ENCODE measurements around the gene POFUT1. TPM values are rescaled to one million over a fixed set of nuclear protein-coding genes. Genes with fewer than 3 reads are reported as not detected.
A peak's percentile ranks its signal among the peaks of the same experiment; 100 is the strongest.
"Not testable (repeated sequence)": the region's sequence is repeated elsewhere in the genome, so short reads cannot be mapped to it uniquely, and the experiment has no call there.

Gene POFUT1
- total RNA-seq, 1 donor from 2014 or later, result 29.5 TPM

DNA sequence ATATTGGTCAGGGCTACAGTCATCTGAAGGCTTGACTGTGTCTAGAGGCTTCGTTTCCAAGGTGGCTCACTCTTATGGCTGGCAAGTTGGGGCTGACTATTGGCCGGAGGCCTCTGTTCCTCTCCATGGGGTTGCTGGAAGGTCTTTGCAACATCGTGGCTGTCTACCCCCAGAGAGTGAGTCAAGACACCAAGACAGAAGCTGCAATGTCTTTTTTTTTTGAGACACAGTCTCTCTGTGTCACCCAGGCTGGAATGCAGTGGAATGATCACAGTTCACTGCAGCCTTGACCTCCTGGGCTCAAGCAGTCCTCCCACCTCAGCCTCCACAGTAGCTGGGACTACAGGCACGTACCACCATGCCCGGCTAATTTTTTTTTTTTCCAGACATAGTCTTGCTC, 40.4 kb downstream of the POFUT1 start:
- H3K9me3 Mint-ChIP-seq (ENCODE audit: unreplicated experiment), result peaks cover 3% of the 10 kb centered on the region
- no peaks in the 10 kb centered on the region for H3K36me3 Mint-ChIP-seq (ENCODE audit: unreplicated experiment)
- no peaks in the 10 kb centered on the region for H3K27me3 Mint-ChIP-seq (ENCODE audit: unreplicated experiment)
- DNase-seq, result no peak
- no peak overlapping the region for H3K4me3 Mint-ChIP-seq (ENCODE audit: unreplicated experiment)
- H3K27ac Mint-ChIP-seq (ENCODE audit: unreplicated experiment), result no peak overlapping the region
- no peak for TF ChIP-seq CTCF (IDR thresholded peaks at IDR 0.05; ENCODE audit: partially characterized antibody, unreplicated experiment)
- H3K4me1 Mint-ChIP-seq (ENCODE audit: low read depth, unreplicated experiment), result peaks cover 2% of the 10 kb centered on the region

DNA sequence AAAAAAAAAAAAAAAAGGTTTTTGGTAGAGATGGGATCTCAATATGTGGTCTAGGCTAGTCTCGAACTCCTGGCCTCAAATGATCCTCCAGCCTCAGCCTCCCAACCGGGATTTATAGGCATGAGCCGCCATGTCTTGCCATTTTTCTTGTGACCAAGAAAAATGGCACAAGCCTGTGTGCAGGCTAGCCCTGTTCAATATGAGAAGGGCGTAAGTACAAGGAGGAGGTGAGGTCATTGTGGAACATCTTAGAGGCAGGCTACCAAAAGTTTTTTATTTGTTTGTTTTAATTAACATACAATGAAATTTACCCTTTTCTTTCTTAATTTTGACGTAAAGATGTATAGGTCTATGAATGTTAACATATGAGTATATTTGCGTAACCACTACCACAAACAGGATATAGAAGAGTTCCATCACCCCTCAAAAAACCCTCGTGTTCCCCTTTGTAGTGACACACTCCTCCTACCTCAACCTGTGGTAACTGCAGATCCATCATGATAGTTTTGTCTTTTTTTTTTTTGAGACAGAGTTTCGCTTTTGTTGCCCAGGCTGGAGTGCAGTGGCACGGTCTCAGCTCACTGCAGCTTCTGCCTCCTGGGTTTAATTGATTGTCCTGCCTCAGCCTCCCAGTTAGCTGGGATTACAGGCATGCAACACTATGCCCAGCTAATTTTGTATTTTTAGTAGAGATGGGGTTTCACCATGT, 41.5 kb downstream of the POFUT1 start:
- Mint-ChIP-seq H3K27me3 (ENCODE audit: unreplicated experiment) (no peaks in the 10 kb centered on the region), H3K27ac (ENCODE audit: unreplicated experiment) (no peak overlapping the region), H3K4me1 (ENCODE audit: low read depth, unreplicated experiment) (peaks cover 2% of the 10 kb centered on the region), H3K4me3 (ENCODE audit: unreplicated experiment) (no peak overlapping the region), H3K36me3 (ENCODE audit: unreplicated experiment) (no peaks in the 10 kb centered on the region), H3K9me3 (ENCODE audit: unreplicated experiment) (peaks cover 3% of the 10 kb centered on the region)
- no peak for TF ChIP-seq CTCF (IDR thresholded peaks at IDR 0.05; ENCODE audit: partially characterized antibody, unreplicated experiment)
- no peak for DNase-seq

GRCh38 chr20:32251470-32251869, 43.8 kb downstream of the POFUT1 start:
- H3K9me3 Mint-ChIP-seq (ENCODE audit: unreplicated experiment), result peaks cover under 1% of the 10 kb centered on the region
- DNase-seq, result no peak
- H3K4me3 Mint-ChIP-seq (ENCODE audit: unreplicated experiment), result no peak overlapping the region
- H3K36me3 Mint-ChIP-seq (ENCODE audit: unreplicated experiment), result no peaks in the 10 kb centered on the region
- no peaks in the 10 kb centered on the region for H3K27me3 Mint-ChIP-seq (ENCODE audit: unreplicated experiment)
- H3K4me1 Mint-ChIP-seq (ENCODE audit: low read depth, unreplicated experiment), result peaks cover 2% of the 10 kb centered on the region
- no peak for TF ChIP-seq CTCF (IDR thresholded peaks at IDR 0.05; ENCODE audit: partially characterized antibody, unreplicated experiment)
- peak overlapping the region; percentile 0 for H3K27ac Mint-ChIP-seq (ENCODE audit: unreplicated experiment)

DNA sequence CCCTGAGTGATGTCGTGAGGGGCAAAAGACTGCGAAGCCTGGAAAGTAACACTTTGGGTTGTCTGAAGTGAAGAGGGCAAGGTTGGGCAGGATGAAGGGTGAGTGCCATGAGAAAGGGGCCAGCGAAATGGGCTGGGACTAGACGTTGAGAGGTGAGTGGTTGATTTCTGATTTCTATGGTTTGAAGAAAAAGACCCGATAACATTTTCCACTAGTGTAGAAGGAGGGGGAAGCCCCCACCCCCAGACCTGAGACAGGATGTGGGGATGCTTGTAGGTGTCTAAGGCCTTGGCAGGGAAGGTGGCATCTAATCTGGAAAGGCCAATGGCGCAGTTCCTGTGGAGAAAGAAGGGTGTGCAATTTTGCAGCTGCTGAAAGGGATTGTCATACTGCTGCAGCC, 44.5 kb downstream of the POFUT1 start:
- Mint-ChIP-seq H3K9me3 (ENCODE audit: unreplicated experiment) (no peaks in the 10 kb centered on the region), H3K4me1 (ENCODE audit: low read depth, unreplicated experiment) (peaks cover 2% of the 10 kb centered on the region), H3K27me3 (ENCODE audit: unreplicated experiment) (no peaks in the 10 kb centered on the region), H3K4me3 (ENCODE audit: unreplicated experiment) (no peak overlapping the region), H3K36me3 (ENCODE audit: unreplicated experiment) (no peaks in the 10 kb centered on the region), H3K27ac (ENCODE audit: unreplicated experiment) (no peak overlapping the region)
- no peak for TF ChIP-seq CTCF (IDR thresholded peaks at IDR 0.05; ENCODE audit: partially characterized antibody, unreplicated experiment)
- no peak for DNase-seq

DNA sequence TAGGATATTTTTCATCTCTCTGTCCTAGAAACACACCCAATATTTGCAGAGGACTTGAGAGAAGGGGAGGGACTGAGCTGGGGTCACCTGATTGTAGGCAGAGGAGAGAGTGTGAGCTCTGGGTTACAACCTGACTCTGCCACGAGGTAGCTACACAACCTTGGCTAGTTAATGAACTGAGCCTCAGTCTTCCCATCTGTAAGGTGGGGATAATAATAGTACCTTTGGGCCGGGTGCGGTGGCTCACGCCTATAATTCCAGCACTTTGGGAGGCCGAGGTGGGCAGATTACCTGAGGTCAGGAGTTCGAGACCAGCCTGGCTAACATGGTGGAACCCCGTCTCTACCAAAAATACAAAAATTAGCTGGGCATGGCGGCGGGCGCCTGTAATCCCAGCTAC, 53.3 kb downstream of the POFUT1 start:
- not testable (repeated sequence) for DNase-seq; H3K27ac Mint-ChIP-seq (ENCODE audit: unreplicated experiment); H3K27me3 Mint-ChIP-seq (ENCODE audit: unreplicated experiment); H3K4me1 Mint-ChIP-seq (ENCODE audit: low read depth, unreplicated experiment); H3K9me3 Mint-ChIP-seq (ENCODE audit: unreplicated experiment); H3K4me3 Mint-ChIP-seq (ENCODE audit: unreplicated experiment); H3K36me3 Mint-ChIP-seq (ENCODE audit: unreplicated experiment)

Data from glutamatergic neuron (in vitro differentiated cells).